Measurements from ENCODE around the gene KAT6B. TPM values are rescaled to one million over a fixed set of nuclear protein-coding genes. Genes with fewer than 3 reads are reported as not detected.

The KAT6B gene
- total RNA-seq, 1 experiment from 2014 or later, result 14.9 TPM

DNA sequence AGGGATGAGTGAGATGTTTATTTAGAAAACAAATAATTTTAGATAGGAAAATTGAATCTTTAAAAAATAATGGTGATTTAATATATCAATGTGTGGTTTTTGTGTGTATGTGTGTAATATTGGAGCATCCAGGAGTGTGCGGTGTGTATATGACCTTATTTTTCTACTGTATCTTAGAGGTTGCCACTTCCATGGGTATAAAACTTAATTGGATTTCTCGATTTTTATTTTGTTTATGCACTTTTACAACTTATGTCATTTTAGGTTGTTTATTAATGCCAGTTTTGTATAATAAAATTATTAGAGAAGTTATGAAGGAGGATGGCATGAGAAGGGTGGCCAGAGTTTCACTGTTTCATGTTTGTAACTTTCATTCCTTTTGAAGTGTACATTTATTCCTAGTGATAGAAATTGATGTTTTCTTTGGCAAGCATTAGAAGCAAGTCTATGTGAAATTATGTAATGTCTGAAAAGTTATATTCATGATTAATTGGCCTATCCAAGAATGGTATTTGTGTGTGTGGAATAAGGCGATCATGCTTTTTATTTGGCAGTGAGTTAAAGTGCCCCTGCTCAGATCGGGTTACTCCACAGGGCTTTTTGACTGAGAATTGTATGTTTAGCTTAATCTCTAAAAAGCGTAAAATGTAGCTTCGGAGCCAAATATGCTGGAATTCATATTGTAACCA lies 110.3 kb downstream of the KAT6B start:
- H3K9me3 Mint-ChIP-seq (ENCODE audit: unreplicated experiment), result no peaks in the 10 kb centered on the region
- H3K4me1 ChIP-seq, result peaks cover 15% of the 10 kb centered on the region
- ChIA-PET POLR2A (no interaction called here), CTCF (no interaction called here)
- BruUV-seq (replicated peaks), result no TSS peak
- no peak overlapping the region for H3K4me3 ChIP-seq (ENCODE audit: low read depth, low read length)
- no peaks in the 10 kb centered on the region for H3K36me3 ChIP-seq (ENCODE audit: control insufficient read depth, insufficient read depth, low read length)
- H3K9me3 ChIP-seq, result no peaks in the 10 kb centered on the region
- peaks cover 10% of the 10 kb centered on the region for H3K4me1 Mint-ChIP-seq (ENCODE audit: low read depth, unreplicated experiment)
- no peak overlapping the region for H3K4me3 Mint-ChIP-seq (ENCODE audit: unreplicated experiment)
- TF ChIP-seq, protein P1, sequence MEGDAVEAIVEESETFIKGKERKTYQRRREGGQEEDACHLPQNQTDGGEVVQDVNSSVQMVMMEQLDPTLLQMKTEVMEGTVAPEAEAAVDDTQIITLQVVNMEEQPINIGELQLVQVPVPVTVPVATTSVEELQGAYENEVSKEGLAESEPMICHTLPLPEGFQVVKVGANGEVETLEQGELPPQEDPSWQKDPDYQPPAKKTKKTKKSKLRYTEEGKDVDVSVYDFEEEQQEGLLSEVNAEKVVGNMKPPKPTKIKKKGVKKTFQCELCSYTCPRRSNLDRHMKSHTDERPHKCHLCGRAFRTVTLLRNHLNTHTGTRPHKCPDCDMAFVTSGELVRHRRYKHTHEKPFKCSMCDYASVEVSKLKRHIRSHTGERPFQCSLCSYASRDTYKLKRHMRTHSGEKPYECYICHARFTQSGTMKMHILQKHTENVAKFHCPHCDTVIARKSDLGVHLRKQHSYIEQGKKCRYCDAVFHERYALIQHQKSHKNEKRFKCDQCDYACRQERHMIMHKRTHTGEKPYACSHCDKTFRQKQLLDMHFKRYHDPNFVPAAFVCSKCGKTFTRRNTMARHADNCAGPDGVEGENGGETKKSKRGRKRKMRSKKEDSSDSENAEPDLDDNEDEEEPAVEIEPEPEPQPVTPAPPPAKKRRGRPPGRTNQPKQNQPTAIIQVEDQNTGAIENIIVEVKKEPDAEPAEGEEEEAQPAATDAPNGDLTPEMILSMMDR (IDR thresholded peaks at IDR 0.05; ENCODE audit: insufficient read depth in 1 of 2, low read depth in 1 of 2, low read length in 1 of 2, severe bottlenecking in 1 of 2, unreplicated experiment in 1 of 2), result no peak
- H3K27me3 Mint-ChIP-seq (ENCODE audit: insufficient read depth, unreplicated experiment), result no peaks in the 10 kb centered on the region
- intact Hi-C loops (cut with micrococcal nuclease; ENCODE audit: unreplicated experiment), result no loop called here
- DNase-seq, result no peak
- H3K36me3 Mint-ChIP-seq (ENCODE audit: insufficient read depth, unreplicated experiment), result no peaks in the 10 kb centered on the region
- no peak overlapping the region for H3K27ac Mint-ChIP-seq (ENCODE audit: unreplicated experiment)
- H3K27me3 ChIP-seq (replicated peaks; ENCODE audit: control insufficient read depth, insufficient read depth, low read length), result no peaks in the 10 kb centered on the region

DNA sequence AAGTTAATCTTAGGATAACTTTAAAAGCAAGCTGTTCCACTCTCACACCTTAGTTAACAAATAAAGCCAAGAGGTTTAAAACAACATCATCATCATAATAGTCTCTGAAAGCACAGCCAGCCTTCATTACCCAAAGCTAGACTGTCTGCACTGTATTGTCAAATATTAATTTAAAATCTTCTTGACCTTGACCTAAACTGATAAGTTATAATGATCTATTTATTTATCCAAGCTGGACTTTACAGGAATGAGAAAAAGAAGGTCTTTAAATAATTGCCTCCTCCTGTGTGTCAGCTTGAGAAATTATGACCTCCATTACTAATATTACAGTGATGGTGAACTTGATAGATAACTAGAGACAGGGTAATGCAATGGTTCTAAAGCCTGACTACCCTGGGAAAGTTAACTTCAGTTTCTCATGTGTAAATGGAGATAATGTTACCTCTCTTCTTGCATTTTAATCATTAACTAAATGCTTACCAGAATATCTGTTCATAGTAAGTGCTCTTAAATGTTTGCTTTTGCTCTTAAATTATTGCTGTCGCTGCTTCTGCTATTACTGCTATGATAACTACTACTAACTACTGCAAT lies 111.0 kb downstream of the KAT6B start:
- Mint-ChIP-seq H3K36me3 (ENCODE audit: insufficient read depth, unreplicated experiment) (no peaks in the 10 kb centered on the region), H3K4me1 (ENCODE audit: low read depth, unreplicated experiment) (peaks cover 10% of the 10 kb centered on the region), H3K27ac (ENCODE audit: unreplicated experiment) (no peak overlapping the region), H3K9me3 (ENCODE audit: unreplicated experiment) (no peaks in the 10 kb centered on the region), H3K27me3 (ENCODE audit: insufficient read depth, unreplicated experiment) (no peaks in the 10 kb centered on the region), H3K4me3 (ENCODE audit: unreplicated experiment) (no peak overlapping the region)
- H3K36me3 ChIP-seq (ENCODE audit: control insufficient read depth, insufficient read depth, low read length), result no peaks in the 10 kb centered on the region
- no peaks in the 10 kb centered on the region for H3K27me3 ChIP-seq (replicated peaks; ENCODE audit: control insufficient read depth, insufficient read depth, low read length)
- POLR2A ChIA-PET, result no interaction called here
- H3K4me1 ChIP-seq, result peaks cover 15% of the 10 kb centered on the region
- H3K4me3 ChIP-seq (ENCODE audit: low read depth, low read length), result no peak overlapping the region
- intact Hi-C loops (cut with micrococcal nuclease; ENCODE audit: unreplicated experiment), result no loop called here
- BruUV-seq (replicated peaks), result no TSS peak
- no peaks in the 10 kb centered on the region for H3K9me3 ChIP-seq
- TF ChIP-seq, protein P1 (IDR thresholded peaks at IDR 0.05; ENCODE audit: insufficient read depth in 1 of 2, low read depth in 1 of 2, low read length in 1 of 2, severe bottlenecking in 1 of 2, unreplicated experiment in 1 of 2), result no peak
- CTCF ChIA-PET, result no interaction called here
- DNase-seq, result no peak

DNA sequence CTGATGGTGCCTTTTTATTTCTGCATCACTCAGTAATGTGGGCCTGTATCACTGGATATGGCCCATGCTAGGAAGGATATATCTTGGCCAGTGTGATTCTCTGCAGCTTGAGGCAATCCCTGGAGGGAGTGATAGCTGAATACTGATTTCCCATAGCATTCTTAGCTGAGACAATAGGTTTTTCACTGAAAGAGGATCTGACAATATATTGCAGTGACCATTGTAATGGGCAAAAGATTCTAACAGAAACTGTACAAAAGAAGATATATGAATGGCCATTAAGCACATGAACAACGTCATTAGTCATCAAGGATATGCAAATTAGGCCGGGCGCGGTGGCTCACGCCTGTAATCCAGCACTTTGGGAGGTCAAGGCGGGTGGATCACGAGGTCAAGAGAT lies 117.8 kb downstream of the KAT6B start:
- BruUV-seq (replicated peaks), result no TSS peak
- Mint-ChIP-seq H3K9me3 (ENCODE audit: unreplicated experiment) (no peaks in the 10 kb centered on the region), H3K27ac (ENCODE audit: unreplicated experiment) (no peak overlapping the region), H3K4me1 (ENCODE audit: low read depth, unreplicated experiment) (no peaks in the 10 kb centered on the region), H3K27me3 (ENCODE audit: insufficient read depth, unreplicated experiment) (no peaks in the 10 kb centered on the region), H3K36me3 (ENCODE audit: insufficient read depth, unreplicated experiment) (no peaks in the 10 kb centered on the region), H3K4me3 (ENCODE audit: unreplicated experiment) (no peak overlapping the region)
- Histone ChIP-seq H3K9me3 (no peaks in the 10 kb centered on the region), H3K4me1 (peaks cover 7% of the 10 kb centered on the region), H3K4me3 (ENCODE audit: low read depth, low read length) (no peak overlapping the region), H3K27me3 (replicated peaks; ENCODE audit: control insufficient read depth, insufficient read depth, low read length) (no peaks in the 10 kb centered on the region), H3K36me3 (ENCODE audit: control insufficient read depth, insufficient read depth, low read length) (no peaks in the 10 kb centered on the region)
- ChIA-PET POLR2A (no interaction called here), CTCF (no interaction called here)
- intact Hi-C loops (cut with micrococcal nuclease; ENCODE audit: unreplicated experiment), result no loop called here
- TF ChIP-seq, protein P1 (IDR thresholded peaks at IDR 0.05; ENCODE audit: insufficient read depth in 1 of 2, low read depth in 1 of 2, low read length in 1 of 2, severe bottlenecking in 1 of 2, unreplicated experiment in 1 of 2), result no peak
- no peak for DNase-seq
